ENCODE measurements around the gene HOXB5. TPM values are rescaled to one million over a fixed set of nuclear protein-coding genes. Genes with fewer than 3 reads are reported as not detected.

Gene HOXB5
- total and polyA plus RNA-seq, 8 donors = 0.43 to 50.4 (median 2.4) TPM; not detected in 1

DNA sequence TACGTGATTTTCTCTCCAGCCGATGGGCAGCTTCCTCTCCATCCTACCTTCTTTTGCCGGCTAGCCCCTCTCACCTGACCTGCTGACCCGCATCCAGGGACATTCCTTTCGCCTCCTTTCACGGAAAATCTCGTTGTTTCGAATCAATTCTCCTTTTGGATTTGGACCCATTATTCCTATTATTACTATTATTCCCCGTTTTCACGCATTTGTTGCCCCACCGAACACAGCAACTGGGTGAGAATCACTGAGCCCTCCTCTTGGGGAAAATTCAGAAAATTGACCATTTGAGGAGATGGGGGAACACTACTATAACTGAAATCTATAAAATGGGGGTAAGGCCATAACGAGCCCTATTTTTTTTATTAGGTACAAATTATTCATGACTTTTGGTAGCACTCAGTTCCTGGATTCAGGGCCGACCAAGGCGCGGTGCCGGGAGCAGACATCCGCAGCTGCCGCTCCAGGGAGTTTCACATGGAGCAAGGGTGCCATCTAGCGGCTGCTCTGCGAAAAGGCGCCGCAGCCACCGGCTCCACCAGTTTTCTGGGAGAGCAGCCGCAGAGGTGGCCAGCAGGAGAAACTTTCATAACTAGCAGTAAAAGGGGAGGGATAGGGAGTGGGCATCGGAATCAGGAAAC is 24.8 kb upstream of the HOXB5 start:
- Histone ChIP-seq H3K9me3 (no peaks in the 10 kb centered on the region), H3K27me3 (peaks cover 17 to 100% (median 98%) of the 10 kb centered on the region in 3 donors), H3K36me3 (no peaks in the 10 kb centered on the region), H3K4me3 (peak overlapping the region in 1 of 4 donors; percentile 25), H3K27ac (no peak overlapping the region), H3K4me1 (peaks cover 20 to 41% (median 28%) of the 10 kb centered on the region in 4 donors)
- intact Hi-C loops (cut with DNase I; ENCODE audit: low total_unique reads) = no loop called here
- WGBS, 5 donors = 3 to 5% (median 4%) methylated on average over 25 of the region's 25 CpGs
- DNase-seq = peak; percentile 91 to 96
- TF ChIP-seq POLR2A (IDR thresholded peaks at IDR 0.05) (no peak), EP300 (IDR thresholded peaks at IDR 0.05) (no peak), POLR2AphosphoS5 (IDR thresholded peaks at IDR 0.05) (peak in 1 of 3 donors; percentile 54)
- TF ChIP-seq, protein P1, sequence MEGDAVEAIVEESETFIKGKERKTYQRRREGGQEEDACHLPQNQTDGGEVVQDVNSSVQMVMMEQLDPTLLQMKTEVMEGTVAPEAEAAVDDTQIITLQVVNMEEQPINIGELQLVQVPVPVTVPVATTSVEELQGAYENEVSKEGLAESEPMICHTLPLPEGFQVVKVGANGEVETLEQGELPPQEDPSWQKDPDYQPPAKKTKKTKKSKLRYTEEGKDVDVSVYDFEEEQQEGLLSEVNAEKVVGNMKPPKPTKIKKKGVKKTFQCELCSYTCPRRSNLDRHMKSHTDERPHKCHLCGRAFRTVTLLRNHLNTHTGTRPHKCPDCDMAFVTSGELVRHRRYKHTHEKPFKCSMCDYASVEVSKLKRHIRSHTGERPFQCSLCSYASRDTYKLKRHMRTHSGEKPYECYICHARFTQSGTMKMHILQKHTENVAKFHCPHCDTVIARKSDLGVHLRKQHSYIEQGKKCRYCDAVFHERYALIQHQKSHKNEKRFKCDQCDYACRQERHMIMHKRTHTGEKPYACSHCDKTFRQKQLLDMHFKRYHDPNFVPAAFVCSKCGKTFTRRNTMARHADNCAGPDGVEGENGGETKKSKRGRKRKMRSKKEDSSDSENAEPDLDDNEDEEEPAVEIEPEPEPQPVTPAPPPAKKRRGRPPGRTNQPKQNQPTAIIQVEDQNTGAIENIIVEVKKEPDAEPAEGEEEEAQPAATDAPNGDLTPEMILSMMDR (IDR thresholded peaks at IDR 0.05) = peak in 5 of 7 experiments; percentile 93 to 97 (median 94)

DNA sequence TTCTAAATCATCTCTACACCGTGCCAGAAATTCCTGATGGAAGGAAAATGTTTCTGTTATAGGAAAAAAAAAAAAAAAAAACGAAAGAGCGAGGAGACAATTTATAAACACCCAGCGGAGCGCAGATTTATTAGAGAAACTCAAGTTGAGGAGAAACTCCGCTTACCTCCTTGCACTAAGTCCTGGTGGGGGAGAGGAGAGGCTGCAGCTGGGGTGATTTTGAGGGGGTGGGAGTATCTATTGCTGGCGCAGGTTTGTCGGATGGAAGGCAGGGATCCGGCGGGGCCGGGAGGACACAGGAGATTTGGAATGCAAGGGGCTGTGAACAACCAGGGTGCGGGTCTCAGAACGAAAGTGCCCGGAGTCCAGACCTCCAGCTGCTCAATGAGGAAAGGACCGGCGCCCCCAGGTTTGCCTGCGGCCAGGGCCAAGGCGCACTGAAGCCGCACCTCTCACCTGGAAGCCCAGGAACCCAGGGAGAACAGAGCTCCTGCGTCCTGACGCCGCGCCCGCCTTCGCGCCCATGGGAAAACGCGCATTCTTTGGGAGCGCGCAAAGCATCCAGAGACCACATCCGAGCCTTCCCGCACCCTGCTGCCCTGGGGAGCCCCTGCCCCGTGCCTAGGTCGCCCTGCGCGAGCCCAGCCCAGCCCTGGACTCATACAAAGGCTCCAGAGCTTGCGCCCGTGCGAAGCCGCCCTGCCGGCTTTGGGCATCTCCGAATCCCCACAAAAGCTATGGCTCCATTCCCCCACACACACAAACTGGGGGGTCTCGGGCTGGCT is 24.1 kb upstream of the HOXB5 start:
- WGBS, 5 donors = 5 to 24% (median 12%) methylated on average over 35 to 43 of the region's 43 CpGs
- peak overlapping the region in 3 of 4 donors; percentile 2 to 25 (median 6) for H3K4me3 ChIP-seq
- H3K9me3 ChIP-seq = no peaks in the 10 kb centered on the region
- TF ChIP-seq EP300 (IDR thresholded peaks at IDR 0.05) (no peak), POLR2A (IDR thresholded peaks at IDR 0.05) (no peak), POLR2AphosphoS5 (IDR thresholded peaks at IDR 0.05) (no peak)
- TF ChIP-seq, protein P1 (IDR thresholded peaks at IDR 0.05) = no peak
- H3K4me1 ChIP-seq = peaks cover 25 to 45% (median 34%) of the 10 kb centered on the region in 4 donors
- no peak for DNase-seq
- H3K36me3 ChIP-seq = no peaks in the 10 kb centered on the region
- intact Hi-C loops (cut with DNase I; ENCODE audit: low total_unique reads) = no loop called here
- peaks cover 13 to 100% (median 98%) of the 10 kb centered on the region in 3 donors for H3K27me3 ChIP-seq
- no peak overlapping the region for H3K27ac ChIP-seq

GRCh38 chr17:48616717-48617470 is 23.3 kb upstream of the HOXB5 start:
- peaks cover 31 to 53% (median 40%) of the 10 kb centered on the region in 4 donors for H3K4me1 ChIP-seq
- TF ChIP-seq, protein P1 (IDR thresholded peaks at IDR 0.05) = no peak
- TF ChIP-seq POLR2A (IDR thresholded peaks at IDR 0.05) (no peak), EP300 (IDR thresholded peaks at IDR 0.05) (no peak), POLR2AphosphoS5 (IDR thresholded peaks at IDR 0.05) (no peak)
- 21 to 41% (median 22%) methylated on average over 14 to 15 of the region's 15 CpGs for WGBS, 5 donors
- intact Hi-C loops (cut with DNase I; ENCODE audit: low total_unique reads) = no loop called here
- peaks cover 13 to 100% (median 98%) of the 10 kb centered on the region in 3 donors for H3K27me3 ChIP-seq
- H3K9me3 ChIP-seq = no peaks in the 10 kb centered on the region
- H3K36me3 ChIP-seq = no peaks in the 10 kb centered on the region
- DNase-seq = no peak
- H3K27ac ChIP-seq = peak overlapping the region in 1 of 5 donors; percentile 88
- H3K4me3 ChIP-seq = peak overlapping the region in 1 of 4 donors; percentile 25

Measured in stomach (tissue), 9 donors.